Kidney epithelial cell (primary cell): ENCODE results near the gene SOS2. TPM values are rescaled to one million over a fixed set of nuclear protein-coding genes. Genes with fewer than 3 reads are reported as not detected.

Experiments used
- DNase-seq: peaks from one replicate; pipeline ENCODE4 v3.0.0-alpha.2; 2010; ENCODE audit warnings: low read depth
- H3K27me3 ChIP-seq: 2 replicates; pipeline ENCODE4 v1.6.0; 2011; ENCODE audit warnings: low read length; ENCODE audit not compliant: control insufficient read depth, insufficient read depth
- H3K36me3 ChIP-seq: 2 replicates; pipeline ENCODE4 v1.5.1; 2011; ENCODE audit warnings: low read length; ENCODE audit not compliant: control insufficient read depth, insufficient read depth
- H3K4me3 ChIP-seq: 2 replicates; pipeline ENCODE4 v1.5.1; 2011; ENCODE audit warnings: low read depth, mild to moderate bottlenecking, control low read depth, low read length
- total RNA-seq: library from RNA; depleted of rRNA; stranded (reverse); fragments of >200 nt; gene quantifications from 2 replicates; pipeline ENCODE4 v1.2.3, GENCODE V29; 2015
- TF ChIP-seq, protein P1 (sequence below): IDR thresholded peaks from 2 replicates; pipeline ENCODE4 v1.5.1; 2011; ENCODE audit warnings: mild to moderate bottlenecking, moderate library complexity, low read length, control low read depth, inconsistent platforms; ENCODE audit not compliant: insufficient read depth, poor library complexity, severe bottlenecking

The SOS2 gene
- total RNA-seq, 1 donor from 2014 or later = 26.3 TPM

GRCh38 chr14:50242566-50243310, 11.4 kb upstream of the SOS2 start:
- no peaks in the 10 kb centered on the region for H3K36me3 ChIP-seq
- H3K27me3 ChIP-seq = no peaks in the 10 kb centered on the region
- TF ChIP-seq, protein P1, sequence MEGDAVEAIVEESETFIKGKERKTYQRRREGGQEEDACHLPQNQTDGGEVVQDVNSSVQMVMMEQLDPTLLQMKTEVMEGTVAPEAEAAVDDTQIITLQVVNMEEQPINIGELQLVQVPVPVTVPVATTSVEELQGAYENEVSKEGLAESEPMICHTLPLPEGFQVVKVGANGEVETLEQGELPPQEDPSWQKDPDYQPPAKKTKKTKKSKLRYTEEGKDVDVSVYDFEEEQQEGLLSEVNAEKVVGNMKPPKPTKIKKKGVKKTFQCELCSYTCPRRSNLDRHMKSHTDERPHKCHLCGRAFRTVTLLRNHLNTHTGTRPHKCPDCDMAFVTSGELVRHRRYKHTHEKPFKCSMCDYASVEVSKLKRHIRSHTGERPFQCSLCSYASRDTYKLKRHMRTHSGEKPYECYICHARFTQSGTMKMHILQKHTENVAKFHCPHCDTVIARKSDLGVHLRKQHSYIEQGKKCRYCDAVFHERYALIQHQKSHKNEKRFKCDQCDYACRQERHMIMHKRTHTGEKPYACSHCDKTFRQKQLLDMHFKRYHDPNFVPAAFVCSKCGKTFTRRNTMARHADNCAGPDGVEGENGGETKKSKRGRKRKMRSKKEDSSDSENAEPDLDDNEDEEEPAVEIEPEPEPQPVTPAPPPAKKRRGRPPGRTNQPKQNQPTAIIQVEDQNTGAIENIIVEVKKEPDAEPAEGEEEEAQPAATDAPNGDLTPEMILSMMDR = no peak
- H3K4me3 ChIP-seq = no peak overlapping the region
- DNase-seq = no peak

- H3K4me3 ChIP-seq = no peak overlapping the region
- no peak for DNase-seq
- no peaks in the 10 kb centered on the region for H3K27me3 ChIP-seq
- H3K36me3 ChIP-seq = no peaks in the 10 kb centered on the region
- TF ChIP-seq, protein P1 = no peak
Observed at GRCh38 chr14:50242096-50242495, 10.7 kb upstream of the SOS2 start.

DNA sequence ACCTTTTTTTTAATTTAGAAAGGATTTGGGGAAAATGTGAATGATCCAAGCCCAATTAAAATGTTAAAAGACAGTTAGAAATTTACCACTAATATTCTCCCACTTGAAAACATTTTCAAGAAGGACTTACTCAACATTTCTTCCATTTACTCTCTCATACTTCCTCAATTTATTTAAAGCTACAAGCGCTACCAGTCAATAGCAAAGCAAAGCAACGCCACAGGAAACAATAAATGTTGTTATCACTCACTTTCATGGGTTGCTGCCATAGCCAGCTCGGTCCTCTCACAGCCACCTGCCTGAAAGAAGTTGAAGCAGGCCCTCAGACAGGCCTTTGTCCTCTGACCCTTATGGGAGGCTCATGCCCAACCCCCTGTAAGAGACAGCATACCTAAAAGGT, 6.0 kb upstream of the SOS2 start:
- DNase-seq = no peak
- Histone ChIP-seq H3K27me3 (no peaks in the 10 kb centered on the region), H3K4me3 (no peak overlapping the region), H3K36me3 (no peaks in the 10 kb centered on the region)
- TF ChIP-seq, protein P1 = no peak

DNA sequence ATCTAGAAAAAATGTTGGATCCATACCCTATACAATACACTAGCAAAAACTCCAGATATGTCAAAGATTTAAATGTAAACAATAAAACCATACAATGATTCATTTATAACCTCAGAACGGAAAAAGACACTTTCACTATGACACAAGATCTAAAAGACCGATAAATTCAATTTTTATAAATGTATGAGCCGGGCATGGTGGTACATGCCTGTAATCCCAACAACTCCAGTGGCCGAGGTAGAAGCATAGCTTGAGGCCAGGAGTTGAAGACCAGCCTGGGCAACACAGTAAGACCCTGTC, 2.5 kb upstream of the SOS2 start:
- no peak overlapping the region for H3K4me3 ChIP-seq
- no peak for DNase-seq
- H3K36me3 ChIP-seq = no peaks in the 10 kb centered on the region
- TF ChIP-seq, protein P1 = no peak
- H3K27me3 ChIP-seq = no peaks in the 10 kb centered on the region

- H3K27me3 ChIP-seq = no peaks in the 10 kb centered on the region
- no peak for DNase-seq
- TF ChIP-seq, protein P1 = no peak
- no peaks in the 10 kb centered on the region for H3K36me3 ChIP-seq
- no peak overlapping the region for H3K4me3 ChIP-seq
Observed at GRCh38 chr14:50233166-50233950, 2.0 kb upstream of the SOS2 start.
